HG03378 (cell line): Measurements from ENCODE around the gene PRIM2.
"Not testable (repeated sequence)": the region's sequence is repeated elsewhere in the genome, so short reads cannot be mapped to it uniquely, and the experiment has no call there.

Source experiments
- ATAC-seq: cut with Tn5 transposase; IDR thresholded peaks from one replicate; pipeline ENCODE4 v1.9.1; 2021; ENCODE audit warnings: mild to moderate bottlenecking, moderate library complexity; ENCODE audit not compliant: unreplicated experiment

The PRIM2 gene

GRCh38 chr6:57317060-57317943 is at the start of gene PRIM2:
Gene PRIM2 (plus strand): TSS chr6:57317630. CDS start chr6:57318446, 816 bp downstream.
- ATAC-seq: peak; percentile 80

- ATAC-seq: no peak
Observed at GRCh38 chr6:57268294-57268640, 49.2 kb upstream of the PRIM2 start.

- not testable (repeated sequence) for ATAC-seq
Observed at GRCh38 chr6:57274113-57274824, 43.2 kb upstream of the PRIM2 start.

GRCh38 chr6:57275384-57275783 is 42.0 kb upstream of the PRIM2 start:
- ATAC-seq: no peak

- no peak for ATAC-seq
Observed at GRCh38 chr6:57276946-57277345, 40.5 kb upstream of the PRIM2 start.

- ATAC-seq: no peak
Observed at GRCh38 chr6:57278570-57278969, 38.9 kb upstream of the PRIM2 start.

- no peak for ATAC-seq
Observed at GRCh38 chr6:57279013-57279412, 38.4 kb upstream of the PRIM2 start.

- no peak for ATAC-seq
Observed at GRCh38 chr6:57283106-57283505, 34.3 kb upstream of the PRIM2 start.

GRCh38 chr6:57283911-57284455 is 33.4 kb upstream of the PRIM2 start:
- no peak for ATAC-seq

GRCh38 chr6:57288136-57288535 is 29.3 kb upstream of the PRIM2 start:
- not testable (repeated sequence) for ATAC-seq

GRCh38 chr6:57293472-57293871 is 24.0 kb upstream of the PRIM2 start:
- not testable (repeated sequence) for ATAC-seq

- ATAC-seq: no peak
Observed at GRCh38 chr6:57294862-57295445, 22.5 kb upstream of the PRIM2 start.

- no peak for ATAC-seq
Observed at GRCh38 chr6:57297505-57297904, 19.9 kb upstream of the PRIM2 start.

- ATAC-seq: no peak
Observed at GRCh38 chr6:57298741-57299140, 18.7 kb upstream of the PRIM2 start.

GRCh38 chr6:57301757-57302156 is 15.7 kb upstream of the PRIM2 start:
- no peak for ATAC-seq

- ATAC-seq: no peak
Observed at GRCh38 chr6:57302477-57302876, 15.0 kb upstream of the PRIM2 start.

GRCh38 chr6:57303931-57304681 is 13.3 kb upstream of the PRIM2 start:
- ATAC-seq: no peak

- ATAC-seq: no peak
Observed at GRCh38 chr6:57305107-57305506, 12.3 kb upstream of the PRIM2 start.

- no peak for ATAC-seq
Observed at GRCh38 chr6:57305761-57306160, 11.7 kb upstream of the PRIM2 start.

GRCh38 chr6:57306273-57306672 is 11.2 kb upstream of the PRIM2 start:
- ATAC-seq: no peak

GRCh38 chr6:57307850-57308249 is 9.6 kb upstream of the PRIM2 start:
- no peak for ATAC-seq
